Kidney epithelial cell (primary cell): Measurements from ENCODE around the gene AP5S1. TPM values are rescaled to one million over a fixed set of nuclear protein-coding genes. Genes with fewer than 3 reads are reported as not detected.

ENCODE experiments used
- DNase-seq: peaks from one replicate; pipeline ENCODE4 v3.0.0-alpha.2; 2010; ENCODE audit warnings: low read depth
- H3K27me3 ChIP-seq: 2 replicates; pipeline ENCODE4 v1.6.0; 2011; ENCODE audit warnings: low read length; ENCODE audit not compliant: control insufficient read depth, insufficient read depth
- H3K36me3 ChIP-seq: 2 replicates; pipeline ENCODE4 v1.5.1; 2011; ENCODE audit warnings: low read length; ENCODE audit not compliant: control insufficient read depth, insufficient read depth
- H3K4me3 ChIP-seq: 2 replicates; pipeline ENCODE4 v1.5.1; 2011; ENCODE audit warnings: low read depth, mild to moderate bottlenecking, control low read depth, low read length
- CTCF ChIP-seq: IDR thresholded peaks from 2 replicates; pipeline ENCODE4 v1.5.1; 2011; ENCODE audit warnings: mild to moderate bottlenecking, moderate library complexity, low read length, control low read depth, inconsistent platforms; ENCODE audit not compliant: insufficient read depth, poor library complexity, severe bottlenecking
- total RNA-seq: library from RNA; depleted of rRNA; stranded (reverse); fragments of >200 nt; gene quantifications from 2 replicates; pipeline ENCODE4 v1.2.3, GENCODE V29; 2015

AP5S1 gene
- total RNA-seq, 1 donor from 2014 or later = 13.7 TPM

DNA sequence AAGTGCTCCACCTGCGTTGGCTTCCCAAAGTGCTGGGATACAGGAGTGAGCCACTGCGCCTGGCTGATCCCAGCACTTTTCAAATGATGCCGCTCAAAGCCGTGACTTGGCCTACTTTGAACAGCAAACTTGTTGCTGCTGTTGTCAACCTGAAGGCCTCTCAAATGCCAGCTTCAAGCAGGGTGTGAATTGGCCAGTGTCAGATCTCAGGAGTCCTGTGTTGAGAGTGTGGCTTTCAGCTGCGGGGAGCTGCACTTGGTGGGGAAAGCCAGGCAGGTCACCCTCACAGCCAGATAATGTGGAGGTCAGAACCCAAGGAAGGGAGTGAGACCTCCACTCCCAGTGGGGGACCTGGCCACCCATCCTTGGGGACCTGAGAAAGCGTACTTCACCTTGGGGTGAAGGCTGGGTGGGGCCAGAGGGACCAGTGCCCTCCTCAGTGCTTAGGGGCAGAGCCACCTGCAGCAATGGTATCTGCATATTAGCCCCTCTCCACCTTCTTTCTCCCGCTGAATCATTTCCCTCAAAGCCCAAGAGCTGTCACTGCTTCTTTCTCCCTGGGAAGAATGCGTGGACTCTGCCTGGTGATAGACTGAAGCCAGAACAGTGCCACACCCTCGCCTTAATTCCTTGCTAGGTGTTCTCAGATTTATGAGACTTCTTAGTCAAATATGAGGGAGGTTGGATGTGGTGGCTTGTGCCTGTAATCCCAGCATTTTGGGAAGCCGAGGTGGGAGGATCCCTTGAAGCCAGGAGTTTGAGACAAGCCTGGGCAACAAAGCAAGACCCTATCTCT, 49.7 kb downstream of the AP5S1 start:
- DNase-seq = no peak
- H3K36me3 ChIP-seq = peaks cover 1% of the 10 kb centered on the region
- H3K4me3 ChIP-seq = no peak overlapping the region
- no peak for TF ChIP-seq CTCF
- H3K27me3 ChIP-seq = no peaks in the 10 kb centered on the region

DNA sequence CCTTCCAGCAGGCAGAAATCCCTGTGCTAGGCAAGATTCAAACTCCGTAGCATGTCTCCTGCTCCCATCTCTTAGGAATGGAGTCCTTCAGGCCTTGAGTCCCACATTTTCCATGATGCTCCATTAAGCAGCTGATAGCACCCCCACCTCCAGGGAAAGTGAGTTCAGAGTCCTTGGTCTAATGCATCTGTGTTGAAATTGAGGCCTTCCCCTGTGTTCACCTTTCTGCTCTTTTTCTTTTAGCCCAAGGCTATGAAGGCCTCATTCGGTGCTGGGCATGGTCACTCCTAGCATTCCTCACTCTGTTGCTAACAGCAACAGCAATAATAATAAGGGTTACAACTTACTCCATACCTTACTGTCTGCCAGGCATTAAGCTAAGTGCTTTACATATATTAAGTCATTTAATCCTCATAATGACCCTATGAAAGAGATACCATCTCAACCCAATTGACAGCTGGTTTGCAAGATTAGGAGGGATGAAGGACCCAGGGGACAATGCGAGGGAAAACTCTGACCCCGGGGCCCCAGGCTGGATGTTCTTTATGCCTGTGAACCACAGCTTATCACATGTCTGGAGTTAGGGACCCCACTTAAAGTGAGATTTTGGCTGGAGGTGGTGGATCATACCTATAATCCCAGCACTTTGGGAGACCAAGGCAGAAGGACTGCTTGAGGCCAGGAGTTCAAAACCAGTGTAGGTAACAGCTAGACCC, 51.4 kb downstream of the AP5S1 start:
- no peak for DNase-seq
- Histone ChIP-seq H3K27me3 (no peaks in the 10 kb centered on the region), H3K36me3 (peaks cover 1% of the 10 kb centered on the region), H3K4me3 (no peak overlapping the region)
- TF ChIP-seq CTCF = no peak

DNA sequence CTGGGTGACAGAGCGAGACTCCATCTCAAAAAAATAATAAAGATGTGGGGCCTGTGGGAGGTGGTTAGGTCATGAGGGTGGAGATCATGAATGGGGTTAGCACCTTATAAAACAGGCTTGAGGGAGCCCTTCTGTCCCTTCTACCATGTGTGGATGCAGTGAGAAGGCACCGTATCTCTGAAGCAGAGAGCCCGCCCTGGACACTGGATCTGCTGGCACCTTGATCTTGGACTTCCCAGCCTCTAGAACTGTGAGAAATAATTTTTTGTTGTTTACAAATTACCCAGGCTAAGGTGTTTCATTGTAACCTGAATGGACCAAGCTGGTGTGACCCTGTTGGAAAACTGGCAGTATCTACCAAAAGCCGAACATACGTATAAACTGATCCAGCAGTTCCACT, 53.2 kb downstream of the AP5S1 start:
- TF ChIP-seq CTCF = no peak
- no peak for DNase-seq

GRCh38 chr20:3874194-3874844, 54.0 kb downstream of the AP5S1 start:
- H3K4me3 ChIP-seq = no peak overlapping the region
- DNase-seq = no peak
- no peaks in the 10 kb centered on the region for H3K27me3 ChIP-seq
- H3K36me3 ChIP-seq = no peaks in the 10 kb centered on the region
- TF ChIP-seq CTCF = no peak

More for the DNA sequence above, 53.2 kb downstream of the AP5S1 start:
- H3K27me3 ChIP-seq = no peaks in the 10 kb centered on the region
- no peak overlapping the region for H3K4me3 ChIP-seq
- no peaks in the 10 kb centered on the region for H3K36me3 ChIP-seq

DNA sequence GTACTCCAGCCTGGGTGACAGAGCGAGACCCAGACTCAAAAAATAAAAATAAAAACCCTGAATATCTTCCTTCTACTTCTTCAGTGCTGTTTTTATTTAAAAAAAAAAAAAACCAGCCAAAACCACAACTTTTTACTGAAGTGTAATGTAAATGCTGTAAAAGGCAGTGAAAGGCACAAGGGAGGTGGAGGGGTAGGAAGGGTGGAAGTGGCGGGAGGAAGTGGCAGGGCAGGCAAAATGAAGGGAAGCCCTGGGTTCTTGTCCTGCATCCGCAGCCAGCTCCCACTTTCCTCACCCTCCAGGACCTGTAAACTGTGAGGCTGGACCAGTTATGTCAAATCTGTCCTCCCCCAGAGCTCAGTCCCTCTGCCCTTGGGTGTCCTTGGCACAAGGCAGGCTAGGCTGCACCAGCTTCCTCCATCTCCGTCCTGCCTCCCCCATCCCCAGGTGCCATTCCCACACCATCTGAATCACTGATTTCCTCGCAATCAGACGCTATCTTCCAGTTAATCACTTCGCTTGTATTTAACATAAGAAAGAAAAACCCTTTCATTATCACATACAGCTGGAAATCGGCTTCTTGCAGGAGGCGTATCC, 55.1 kb downstream of the AP5S1 start:
- no peak overlapping the region for H3K4me3 ChIP-seq
- no peak for TF ChIP-seq CTCF
- DNase-seq = no peak
- no peaks in the 10 kb centered on the region for H3K27me3 ChIP-seq
- no peaks in the 10 kb centered on the region for H3K36me3 ChIP-seq
